ENCODE results near the gene ALDOA. TPM values are rescaled to one million over a fixed set of nuclear protein-coding genes. Genes with fewer than 3 reads are reported as not detected.

The ALDOA gene
- total RNA-seq, 4 donors from 2014 or later, result 1,024 to 1,551 (median 1,380) TPM

DNA sequence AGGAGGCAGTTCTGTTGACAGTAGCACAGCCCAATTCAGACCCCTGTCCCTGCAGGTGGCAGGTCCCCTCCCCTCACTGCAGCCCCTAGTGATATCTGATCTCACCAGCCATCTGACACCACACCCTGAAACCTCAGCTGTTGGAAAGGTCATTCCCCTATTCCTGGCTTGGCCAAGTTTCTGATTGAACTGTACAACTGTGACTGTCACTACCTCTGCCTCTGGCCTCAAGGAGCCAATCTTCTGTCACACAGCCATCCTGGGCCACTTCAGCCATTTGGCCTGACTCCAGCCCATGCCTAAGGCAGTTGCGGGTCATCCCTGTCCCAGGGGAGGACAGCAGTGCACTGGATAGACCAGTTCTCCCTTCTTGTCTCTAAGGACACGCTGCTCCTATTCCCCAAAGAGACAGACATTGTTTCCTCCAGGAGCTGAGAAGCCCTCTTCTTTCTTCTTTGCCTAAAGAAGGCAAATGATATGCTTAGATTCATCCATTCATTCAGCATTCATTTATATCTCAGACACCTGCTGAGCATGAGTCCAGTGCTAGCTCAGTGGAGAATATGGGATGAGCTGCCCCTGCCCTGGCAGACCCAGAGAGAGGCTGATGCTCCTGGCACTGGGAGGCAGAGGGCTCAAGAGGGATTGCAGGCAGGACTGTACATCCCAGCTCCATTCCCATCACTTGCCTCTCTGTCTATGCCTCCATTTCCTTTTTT lies 4.6 kb upstream of the ALDOA start:
- WGBS, 2 donors, result 44 to 86% methylated on average over 1 to 2 of the region's 2 CpGs
- H3K4me3 ChIP-seq, result no peak overlapping the region
- H3K27ac ChIP-seq, result peak overlapping the region in 3 of 4 donors; percentile 23 to 47 (median 25)
- H3K4me1 ChIP-seq, result peaks cover 22 to 58% (median 23%) of the 10 kb centered on the region in 3 donors
- H3K27me3 ChIP-seq, result no peaks in the 10 kb centered on the region
- H3K9me3 ChIP-seq, result no peaks in the 10 kb centered on the region
- H3K36me3 ChIP-seq, result no peaks in the 10 kb centered on the region
- TF ChIP-seq, protein P1, sequence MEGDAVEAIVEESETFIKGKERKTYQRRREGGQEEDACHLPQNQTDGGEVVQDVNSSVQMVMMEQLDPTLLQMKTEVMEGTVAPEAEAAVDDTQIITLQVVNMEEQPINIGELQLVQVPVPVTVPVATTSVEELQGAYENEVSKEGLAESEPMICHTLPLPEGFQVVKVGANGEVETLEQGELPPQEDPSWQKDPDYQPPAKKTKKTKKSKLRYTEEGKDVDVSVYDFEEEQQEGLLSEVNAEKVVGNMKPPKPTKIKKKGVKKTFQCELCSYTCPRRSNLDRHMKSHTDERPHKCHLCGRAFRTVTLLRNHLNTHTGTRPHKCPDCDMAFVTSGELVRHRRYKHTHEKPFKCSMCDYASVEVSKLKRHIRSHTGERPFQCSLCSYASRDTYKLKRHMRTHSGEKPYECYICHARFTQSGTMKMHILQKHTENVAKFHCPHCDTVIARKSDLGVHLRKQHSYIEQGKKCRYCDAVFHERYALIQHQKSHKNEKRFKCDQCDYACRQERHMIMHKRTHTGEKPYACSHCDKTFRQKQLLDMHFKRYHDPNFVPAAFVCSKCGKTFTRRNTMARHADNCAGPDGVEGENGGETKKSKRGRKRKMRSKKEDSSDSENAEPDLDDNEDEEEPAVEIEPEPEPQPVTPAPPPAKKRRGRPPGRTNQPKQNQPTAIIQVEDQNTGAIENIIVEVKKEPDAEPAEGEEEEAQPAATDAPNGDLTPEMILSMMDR (IDR thresholded peaks at IDR 0.05), result no peak
- no peak for TF ChIP-seq POLR2A (IDR thresholded peaks at IDR 0.05)
- intact Hi-C loops (cut with DNase I), result no loop called here
- no peak for DNase-seq

DNA sequence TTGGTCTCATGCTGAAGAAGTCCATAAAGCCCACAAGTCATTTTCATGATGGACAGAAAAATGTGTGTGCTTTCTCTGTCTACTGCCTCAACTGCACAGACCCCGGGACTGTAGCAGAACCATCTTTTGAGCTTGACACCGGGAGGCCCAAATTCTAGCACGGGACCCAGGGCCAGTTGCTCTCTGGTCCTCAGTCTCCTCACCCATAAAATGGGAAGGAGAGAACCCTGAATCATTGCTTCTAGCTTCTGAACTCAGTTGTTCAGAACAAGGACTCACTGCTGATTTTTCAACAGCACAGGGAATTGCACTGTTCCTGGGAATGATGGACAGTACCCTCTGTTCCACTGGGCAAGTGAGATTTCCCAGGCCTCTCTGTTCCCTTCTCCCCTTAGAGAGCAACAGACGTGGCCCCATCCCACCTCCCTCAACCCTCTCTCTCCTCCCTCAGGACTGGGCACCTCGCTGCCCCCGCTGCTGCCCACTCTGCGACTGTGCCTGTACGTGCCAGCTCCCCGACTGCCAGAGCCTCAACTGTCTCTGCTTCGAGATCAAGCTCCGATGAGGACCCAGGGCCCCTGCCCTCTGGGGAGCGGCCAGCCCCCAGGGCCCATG lies 2.2 kb upstream of the ALDOA start:
- 65 to 93% methylated on average over 3 to 6 of the region's 12 CpGs for WGBS, 2 donors
- Histone ChIP-seq H3K27ac (peak overlapping the region; percentile 98 to 100 (median 100)), H3K27me3 (no peaks in the 10 kb centered on the region), H3K4me3 (peak overlapping the region; percentile 92 to 98 (median 95)), H3K36me3 (peaks cover 7 to 17% (median 16%) of the 10 kb centered on the region in 3 donors), H3K9me3 (no peaks in the 10 kb centered on the region), H3K4me1 (peaks cover 36 to 69% (median 40%) of the 10 kb centered on the region in 3 donors)
- DNase-seq, result no peak
- no peak for TF ChIP-seq POLR2A (IDR thresholded peaks at IDR 0.05)
- TF ChIP-seq, protein P1 (IDR thresholded peaks at IDR 0.05), result no peak
- intact Hi-C loops (cut with DNase I), result no loop called here

DNA sequence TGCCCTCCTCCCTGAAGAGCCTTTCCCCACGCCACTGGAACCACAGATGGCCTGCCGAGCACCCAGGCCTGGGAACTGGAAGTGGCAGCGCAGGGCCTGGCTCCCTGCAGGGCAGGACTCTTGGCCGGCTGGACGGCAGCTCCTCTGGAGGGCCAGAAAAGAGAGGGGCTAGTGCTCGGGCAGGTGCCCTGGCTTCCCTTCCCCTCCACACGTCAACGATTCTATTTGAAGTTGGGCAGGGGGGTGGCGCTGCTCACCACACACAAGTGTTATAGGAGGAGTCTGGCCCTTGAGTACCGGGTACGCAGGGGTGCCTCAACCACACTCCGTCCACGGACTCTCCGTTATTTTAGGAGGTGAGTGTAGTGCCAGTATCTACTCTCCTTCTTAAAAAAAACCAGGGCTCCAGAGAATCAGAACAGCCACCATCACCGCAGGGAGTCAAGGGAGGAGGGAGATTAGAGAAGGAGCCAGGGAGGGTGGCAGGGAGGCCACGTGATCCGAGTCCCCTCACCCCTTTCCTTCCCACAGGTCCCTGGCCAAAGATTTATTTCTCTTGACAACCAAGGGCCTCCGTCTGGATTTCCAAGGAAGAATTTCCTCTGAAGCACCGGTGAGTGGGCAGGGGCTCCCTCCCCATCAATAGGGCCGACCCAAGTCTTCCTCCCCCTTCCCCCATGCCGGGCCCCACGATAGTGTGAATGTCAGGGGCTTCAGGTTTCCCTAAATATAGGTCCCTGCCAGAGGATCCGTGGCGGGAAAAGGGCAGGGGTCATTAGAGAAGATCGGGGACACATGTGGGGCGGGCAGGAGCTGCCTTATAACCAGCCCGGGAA lies 1.4 kb upstream of the ALDOA start:
- Histone ChIP-seq H3K27ac (peak overlapping the region; percentile 98 to 100 (median 100)), H3K9me3 (no peaks in the 10 kb centered on the region), H3K36me3 (peaks cover 15 to 24% (median 23%) of the 10 kb centered on the region in 3 donors), H3K4me1 (peaks cover 44 to 71% (median 47%) of the 10 kb centered on the region in 3 donors), H3K4me3 (peak overlapping the region; percentile 92 to 98 (median 95)), H3K27me3 (no peaks in the 10 kb centered on the region)
- TF ChIP-seq POLR2A (IDR thresholded peaks at IDR 0.05), result peak in 2 of 4 donors; percentile 25 to 38
- TF ChIP-seq, protein P1 (IDR thresholded peaks at IDR 0.05), result peak in 4 of 6 experiments; percentile 33 to 46 (median 42)
- 3% methylated on average over 5 of the region's 27 CpGs; no CpG with 5 or more reads in 1 of the 2 donors for WGBS, 2 donors
- DNase-seq, result no peak
- intact Hi-C loops (cut with DNase I), result no loop called here

DNA sequence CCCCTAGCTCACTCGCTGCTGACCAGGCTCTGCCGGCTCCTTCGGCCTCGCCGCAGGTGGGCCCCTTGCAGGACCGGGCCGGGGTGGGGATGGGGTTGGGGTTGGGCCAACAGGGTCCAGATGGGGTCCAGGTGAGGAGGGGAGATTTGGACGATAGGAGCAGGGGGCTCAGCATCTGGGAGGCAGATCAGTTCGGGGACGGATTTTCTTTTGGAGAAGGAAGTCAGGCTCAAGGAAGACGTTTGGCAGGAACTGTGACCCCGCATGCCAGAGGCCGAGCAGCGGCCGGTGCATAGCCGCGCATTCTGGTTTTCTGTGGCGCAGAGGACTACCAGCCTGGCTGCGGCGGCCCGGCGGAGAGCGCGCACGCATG lies 845 bp upstream of the ALDOA start:
- H3K4me1 ChIP-seq, result peaks cover 50 to 77% (median 53%) of the 10 kb centered on the region in 3 donors

More for the DNA sequence above, 845 bp upstream of the ALDOA start:
- intact Hi-C loops (cut with DNase I), result no loop called here
- Histone ChIP-seq H3K36me3 (peaks cover 21 to 30% (median 29%) of the 10 kb centered on the region in 3 donors), H3K4me3 (peak overlapping the region; percentile 92 to 98 (median 95)), H3K9me3 (no peaks in the 10 kb centered on the region), H3K27ac (peak overlapping the region; percentile 98 to 100 (median 100)), H3K27me3 (no peaks in the 10 kb centered on the region)
- 3% methylated on average over 10 of the region's 25 CpGs; no CpG with 5 or more reads in 1 of the 2 donors for WGBS, 2 donors
- TF ChIP-seq, protein P1 (IDR thresholded peaks at IDR 0.05), result peak in 1 of 6 experiments; percentile 10
- TF ChIP-seq POLR2A (IDR thresholded peaks at IDR 0.05), result peak in 2 of 4 donors; percentile 40 to 66
- DNase-seq, result no peak

Data from esophagus squamous epithelium (tissue), 5 donors.